ENCODE results near the gene ADGRA1.

Gene ADGRA1

DNA sequence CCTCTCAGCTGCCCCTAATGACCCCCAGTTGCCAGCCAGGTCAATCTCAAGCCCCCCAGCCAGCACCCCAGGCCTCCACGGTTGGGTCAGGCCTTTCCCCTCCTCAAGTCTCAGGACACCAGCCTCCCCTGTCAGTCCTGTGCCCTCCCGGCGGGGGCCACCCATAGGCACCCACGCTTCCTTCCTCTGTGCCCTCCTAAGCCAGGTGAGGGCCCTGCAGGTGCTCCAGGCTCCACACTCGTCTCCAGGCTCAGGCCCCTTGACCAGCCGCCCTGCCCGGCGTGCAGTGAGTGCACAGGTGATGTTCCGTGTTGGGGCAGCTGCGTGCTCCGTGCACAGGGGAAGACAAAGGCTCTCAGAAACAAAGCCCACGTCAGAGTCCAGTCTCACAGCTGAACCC lies 26.8 kb upstream of the ADGRA1 start:
- TF ChIP-seq ZNF274 (IDR thresholded peaks at IDR 0.05; ENCODE audit: low read depth, low read length): no peak
- no peak overlapping the region for H3K4me3 ChIP-seq (ENCODE audit: low read length)

GRCh38 chr10:133061296-133062038 lies 26.3 kb upstream of the ADGRA1 start:
- TF ChIP-seq ZNF274 (IDR thresholded peaks at IDR 0.05; ENCODE audit: low read depth, low read length): no peak

DNA sequence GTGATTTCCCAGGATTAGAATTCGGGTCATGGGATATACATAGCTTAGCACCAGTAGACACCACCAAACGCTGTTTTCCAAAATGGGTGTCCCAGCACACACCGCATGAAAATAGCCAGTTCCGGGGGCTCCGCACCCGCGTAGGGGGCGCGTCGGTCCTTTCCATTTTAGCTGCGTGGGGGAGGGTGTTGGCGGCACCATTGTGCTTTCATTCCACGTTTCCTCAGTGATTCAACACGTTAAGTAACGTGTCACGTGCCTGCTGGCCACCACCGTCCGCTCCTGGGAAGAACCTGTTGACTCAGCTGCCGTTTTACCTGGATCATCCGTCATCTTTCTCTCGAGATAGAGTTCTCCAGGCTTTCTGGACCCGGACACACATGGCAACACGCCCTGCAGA lies 25.6 kb upstream of the ADGRA1 start:
- no peak overlapping the region for H3K4me3 ChIP-seq (ENCODE audit: low read length)
- TF ChIP-seq ZNF274 (IDR thresholded peaks at IDR 0.05; ENCODE audit: low read depth, low read length): no peak

More at GRCh38 chr10:133061296-133062038, 26.3 kb upstream of the ADGRA1 start:
- no peak overlapping the region for H3K4me3 ChIP-seq (ENCODE audit: low read length)

GRCh38 chr10:133062635-133063034 lies 25.1 kb upstream of the ADGRA1 start:
- no peak for TF ChIP-seq ZNF274 (IDR thresholded peaks at IDR 0.05; ENCODE audit: low read depth, low read length)
- H3K4me3 ChIP-seq (ENCODE audit: low read length): no peak overlapping the region

GRCh38 chr10:133067149-133068105 lies 20.3 kb upstream of the ADGRA1 start:
- no peak overlapping the region for H3K4me3 ChIP-seq (ENCODE audit: low read length)
- no peak for TF ChIP-seq ZNF274 (IDR thresholded peaks at IDR 0.05; ENCODE audit: low read depth, low read length)

DNA sequence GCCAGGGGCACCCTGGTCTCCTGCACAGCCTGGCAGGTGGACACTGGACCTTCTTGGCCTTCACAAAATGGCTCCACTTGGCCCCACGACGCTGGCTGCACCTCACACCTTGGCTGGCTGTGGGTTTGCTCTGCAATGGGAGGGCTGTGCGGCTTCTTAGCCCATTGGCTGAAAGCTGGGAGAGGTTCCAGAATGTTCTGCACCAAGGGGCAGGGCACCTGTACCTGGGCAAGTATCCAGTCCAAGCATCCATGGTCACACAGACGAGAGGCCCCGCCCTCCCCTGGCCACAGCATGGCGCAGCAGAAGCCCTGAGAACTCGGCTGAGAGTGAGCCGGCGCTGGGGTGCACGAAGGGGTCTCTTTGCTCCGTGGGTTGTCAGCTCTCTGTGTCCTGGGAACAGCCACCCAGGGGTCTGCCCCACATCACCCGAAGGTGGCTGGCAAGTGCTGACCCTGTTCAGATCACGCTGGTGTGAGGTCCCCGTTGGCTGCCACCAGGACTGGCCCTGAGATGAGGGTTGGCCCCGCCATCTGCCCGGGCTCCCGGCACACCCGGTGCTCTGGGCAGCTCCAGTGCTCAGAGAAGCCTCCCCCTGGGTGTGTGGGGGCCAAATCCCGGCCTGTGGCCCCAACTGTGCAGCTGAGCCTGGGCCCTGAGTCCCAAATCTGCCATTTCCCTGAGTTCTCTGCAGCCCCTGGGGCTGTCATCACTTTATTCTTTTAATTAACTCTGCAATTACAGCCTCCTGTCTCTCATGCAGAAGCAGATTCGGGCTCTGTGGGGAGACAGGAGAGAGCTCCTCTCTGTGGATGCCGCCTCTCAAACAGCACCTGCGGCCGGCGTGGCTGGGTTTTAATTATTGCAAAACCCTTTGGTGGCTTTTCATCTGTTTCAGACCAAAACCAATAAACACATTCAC lies 19.4 kb upstream of the ADGRA1 start:
- H3K4me3 ChIP-seq (ENCODE audit: low read length): no peak overlapping the region
- TF ChIP-seq ZNF274 (IDR thresholded peaks at IDR 0.05; ENCODE audit: low read depth, low read length): no peak

DNA sequence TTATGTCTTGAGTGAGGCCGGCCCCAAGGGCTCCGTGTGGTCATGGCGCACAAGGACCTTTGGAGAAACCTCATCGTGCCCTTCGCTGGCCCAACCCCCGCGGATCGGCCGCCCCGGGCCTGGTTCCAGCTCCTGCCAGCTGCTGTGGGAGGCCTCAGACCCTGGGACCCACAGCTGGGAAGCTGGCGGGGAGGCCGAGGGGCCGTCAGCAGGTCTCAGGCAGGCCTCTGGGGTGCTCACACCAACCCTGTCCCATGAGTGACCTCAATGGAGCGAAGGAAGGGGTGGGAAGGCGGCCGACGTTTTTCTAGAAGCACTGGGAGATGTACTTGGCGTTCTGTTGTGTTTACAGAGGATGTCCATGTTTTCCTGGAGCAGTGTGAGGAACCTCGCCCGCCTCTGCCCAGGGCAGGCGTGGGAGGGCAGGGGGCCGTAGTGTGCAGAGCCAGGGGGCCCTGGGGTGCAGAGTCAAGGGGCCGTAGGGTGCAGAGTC lies 18.6 kb upstream of the ADGRA1 start:
- TF ChIP-seq ZNF274 (IDR thresholded peaks at IDR 0.05; ENCODE audit: low read depth, low read length): no peak
- no peak overlapping the region for H3K4me3 ChIP-seq (ENCODE audit: low read length)

GRCh38 chr10:133070405-133070804 lies 17.3 kb upstream of the ADGRA1 start:
- TF ChIP-seq ZNF274 (IDR thresholded peaks at IDR 0.05; ENCODE audit: low read depth, low read length): no peak
- H3K4me3 ChIP-seq (ENCODE audit: low read length): no peak overlapping the region

DNA sequence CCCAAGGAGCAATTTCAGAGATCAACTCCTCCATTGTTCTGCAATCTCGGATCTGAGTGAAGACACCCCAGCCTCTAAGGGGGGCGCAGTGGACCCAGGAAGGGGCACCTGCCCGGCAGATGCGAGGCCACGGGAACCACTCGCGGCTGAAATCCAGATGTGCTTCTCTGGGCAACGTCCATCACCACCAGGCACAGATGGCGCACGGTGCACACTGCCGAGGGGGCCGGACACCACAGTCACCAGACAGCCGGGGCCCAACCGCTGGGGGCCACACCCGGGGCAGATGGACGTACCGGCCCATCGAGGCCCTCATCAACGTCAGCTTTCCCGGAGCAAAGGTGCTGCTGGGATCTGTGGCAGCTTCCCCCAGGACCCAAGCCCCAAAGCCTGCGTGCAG lies 16.9 kb upstream of the ADGRA1 start:
- H3K4me3 ChIP-seq (ENCODE audit: low read length): no peak overlapping the region
- no peak for TF ChIP-seq ZNF274 (IDR thresholded peaks at IDR 0.05; ENCODE audit: low read depth, low read length)

DNA sequence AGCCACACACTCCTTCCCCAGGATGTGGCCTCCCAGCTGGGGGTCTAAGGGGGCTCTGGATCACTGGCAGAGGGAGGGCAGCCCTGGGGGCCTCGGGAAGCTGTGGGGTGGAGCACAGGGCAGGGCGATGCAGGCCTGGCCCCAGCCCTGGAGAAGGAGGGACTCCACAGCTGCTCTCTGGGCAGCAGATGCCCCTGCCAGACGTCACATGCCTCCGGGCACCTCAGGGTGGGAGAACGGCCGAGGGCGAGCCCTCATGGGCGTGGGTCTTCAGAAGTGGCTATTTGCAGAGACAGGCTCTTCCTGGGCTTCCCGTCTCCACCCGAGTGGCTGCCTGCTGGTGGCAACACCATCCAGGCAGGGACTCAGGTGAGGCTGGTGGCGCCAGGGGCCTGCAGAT lies 16.0 kb upstream of the ADGRA1 start:
- H3K4me3 ChIP-seq (ENCODE audit: low read length): no peak overlapping the region
- TF ChIP-seq ZNF274 (IDR thresholded peaks at IDR 0.05; ENCODE audit: low read depth, low read length): no peak

- no peak overlapping the region for H3K4me3 ChIP-seq (ENCODE audit: low read length)
- no peak for TF ChIP-seq ZNF274 (IDR thresholded peaks at IDR 0.05; ENCODE audit: low read depth, low read length)
Observed at GRCh38 chr10:133072196-133072595, 15.5 kb upstream of the ADGRA1 start.

DNA sequence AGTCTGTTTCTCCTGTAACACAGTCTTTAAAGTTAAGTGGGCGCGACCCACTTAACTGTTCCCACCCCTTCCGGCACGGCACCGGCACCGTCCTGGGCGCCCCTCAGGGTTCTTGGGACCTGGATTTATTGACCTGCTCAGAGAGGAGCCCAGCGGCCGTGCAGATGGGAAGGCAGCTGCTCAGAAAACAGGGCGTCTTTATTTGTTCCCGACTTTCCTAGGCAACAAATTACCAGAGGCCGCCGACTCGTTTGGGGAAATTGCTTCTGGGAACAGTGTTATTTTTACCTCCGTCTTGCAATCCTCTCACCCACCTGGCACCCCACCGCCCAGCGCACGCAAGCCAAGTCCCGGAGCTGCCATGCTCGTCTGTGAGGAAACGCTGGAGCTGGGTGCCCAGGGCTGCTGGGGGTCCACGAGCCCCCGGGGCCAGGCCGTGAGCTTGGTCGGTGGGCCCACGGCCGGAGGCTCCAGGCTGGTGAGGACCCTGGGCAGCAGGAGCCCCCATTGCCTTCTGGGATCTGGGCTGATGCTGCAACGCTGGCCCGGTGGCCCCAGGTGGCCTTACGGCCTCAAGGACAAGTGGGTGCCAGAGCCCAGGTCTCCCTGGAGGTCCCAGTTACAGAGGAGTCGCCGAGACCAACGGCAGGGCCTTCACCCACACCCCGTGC lies 14.9 kb upstream of the ADGRA1 start:
- TF ChIP-seq ZNF274 (IDR thresholded peaks at IDR 0.05; ENCODE audit: low read depth, low read length): no peak
- H3K4me3 ChIP-seq (ENCODE audit: low read length): no peak overlapping the region
